ENCODE measurements around the gene EHD1.

The EHD1 gene

DNA sequence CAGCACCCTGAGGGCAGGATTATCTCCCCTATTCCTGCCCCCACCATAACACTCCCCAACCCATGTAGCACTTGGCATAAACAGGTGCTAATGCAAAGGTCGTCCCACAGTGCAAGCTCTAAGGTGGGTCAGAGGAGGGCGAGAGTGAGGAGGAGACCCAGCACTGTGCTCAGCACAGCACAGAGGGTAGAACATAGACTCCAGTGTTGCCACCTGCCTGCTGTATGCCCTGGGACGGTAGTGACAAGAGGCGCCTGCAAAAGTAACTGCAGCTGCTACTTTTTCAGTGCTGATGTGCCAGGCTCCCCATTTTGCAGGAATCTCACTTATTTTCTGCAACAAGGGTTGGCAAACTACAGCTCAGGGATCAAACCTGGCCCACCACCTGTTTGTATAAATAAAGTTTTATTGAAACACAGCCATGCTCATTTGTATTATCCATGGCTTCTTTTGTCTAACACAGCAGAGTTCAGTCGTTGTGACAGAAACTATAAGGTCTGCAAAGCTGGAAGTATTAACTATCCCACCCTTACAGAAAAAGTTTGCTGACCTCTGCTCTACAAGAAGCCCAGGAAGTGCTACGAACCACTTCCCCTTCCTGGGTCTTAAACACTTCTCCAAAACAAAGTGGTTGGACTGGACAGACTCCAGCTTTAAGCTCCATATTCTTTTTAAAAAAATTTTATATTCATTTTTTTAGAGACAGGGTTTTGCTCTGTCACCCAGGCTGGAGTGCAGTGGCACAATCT lies 17.0 kb downstream of the EHD1 start:
- H3K4me3 ChIP-seq (ENCODE audit: low read length) = no peak overlapping the region
- peaks cover 34% of the 10 kb centered on the region for H3K4me1 ChIP-seq (ENCODE audit: insufficient read depth, low read length)
- no peaks in the 10 kb centered on the region for H3K27me3 ChIP-seq (ENCODE audit: insufficient read depth, low read length)
- peaks cover 26% of the 10 kb centered on the region for H3K36me3 ChIP-seq (ENCODE audit: insufficient read depth, low read length)
- H3K9me3 ChIP-seq (ENCODE audit: low read length) = no peaks in the 10 kb centered on the region
- no peak overlapping the region for H2AFZ ChIP-seq (ENCODE audit: low read depth, low read length)

DNA sequence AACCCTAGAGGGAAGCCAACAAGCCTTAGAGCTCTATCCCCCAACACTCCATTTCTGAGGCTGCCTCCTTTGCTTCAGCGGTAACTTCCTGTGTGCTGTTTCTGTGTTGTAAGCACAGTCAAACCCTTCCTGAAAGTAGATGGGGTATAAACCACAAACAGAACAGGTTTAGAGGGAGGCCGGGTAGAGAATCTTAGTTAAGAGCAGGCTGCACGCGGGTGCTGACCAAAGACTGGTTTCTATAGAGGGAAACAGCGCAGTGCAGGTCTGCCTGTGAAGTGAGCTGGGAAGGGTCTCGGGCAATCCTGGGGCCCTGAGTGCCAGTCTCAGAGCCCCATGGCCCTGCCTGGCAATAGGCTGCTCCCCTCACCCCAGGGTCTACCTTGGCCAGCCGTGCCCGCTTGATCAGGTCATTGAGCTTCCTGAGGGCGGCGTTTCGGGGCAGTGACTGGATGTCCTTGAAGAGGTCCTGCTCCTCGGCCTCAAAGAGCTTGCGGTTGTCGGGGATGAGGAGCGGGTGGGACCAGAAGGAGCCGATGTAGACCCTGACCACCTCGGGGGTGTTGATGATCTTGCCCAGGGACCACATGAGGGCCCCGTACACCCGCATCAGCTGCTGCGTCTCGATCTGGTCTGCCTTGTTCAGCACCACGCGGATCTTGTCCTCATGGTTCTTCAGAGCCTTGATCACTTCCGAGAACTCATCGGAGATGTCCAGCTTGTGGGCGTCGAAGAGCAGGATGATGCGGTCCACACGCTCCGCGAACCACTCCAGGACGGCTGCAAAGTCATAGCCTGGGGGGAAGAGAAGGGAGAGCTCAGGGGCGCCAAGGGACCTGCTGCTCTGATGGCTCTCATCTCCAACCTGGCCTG lies 18.6 kb downstream of the EHD1 start:
- Histone ChIP-seq H3K4me3 (ENCODE audit: low read length) (no peak overlapping the region), H3K9me3 (ENCODE audit: low read length) (no peaks in the 10 kb centered on the region), H3K4me1 (ENCODE audit: insufficient read depth, low read length) (peaks cover 27% of the 10 kb centered on the region), H3K36me3 (ENCODE audit: insufficient read depth, low read length) (peaks cover 38% of the 10 kb centered on the region), H2AFZ (ENCODE audit: low read depth, low read length) (no peak overlapping the region), H3K27me3 (ENCODE audit: insufficient read depth, low read length) (no peaks in the 10 kb centered on the region)

DNA sequence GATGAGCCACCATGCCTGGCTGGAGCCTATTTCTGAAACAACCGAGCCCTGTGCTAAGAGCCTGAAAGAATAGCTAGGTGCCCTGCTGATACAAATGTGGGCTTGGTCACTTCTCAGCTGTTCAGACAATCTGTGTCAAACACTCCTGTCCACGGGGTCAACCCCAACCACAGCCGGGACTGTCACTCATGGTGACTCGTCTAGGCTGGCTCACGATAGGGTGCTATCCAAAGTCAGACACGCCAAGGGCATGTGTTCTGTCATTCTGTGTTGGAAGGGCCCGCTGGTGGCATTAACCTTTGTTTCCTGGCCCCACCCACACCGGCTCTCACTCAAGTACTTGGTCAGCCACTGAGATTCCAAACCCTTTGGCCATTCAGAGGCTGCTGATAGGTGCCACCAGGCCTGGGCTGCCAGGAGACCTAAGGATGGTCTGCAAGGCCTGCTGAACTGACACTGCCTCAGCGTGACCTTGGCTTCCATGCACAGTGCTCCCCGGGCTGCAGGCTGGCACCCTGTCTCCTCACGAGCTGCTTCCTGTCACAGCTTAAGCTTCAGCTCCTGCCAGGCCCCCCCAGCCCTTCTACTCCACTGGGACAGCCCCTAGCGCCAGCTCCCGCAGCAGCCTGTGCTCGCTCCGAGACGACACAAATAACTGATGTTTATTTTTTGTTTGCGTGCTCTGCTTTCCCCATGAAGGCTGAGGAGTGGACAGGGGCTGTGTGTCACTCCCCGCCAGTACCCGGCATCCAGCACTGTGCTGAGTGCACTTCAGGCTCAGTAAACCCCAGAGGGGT lies 19.8 kb downstream of the EHD1 start:
- peaks cover 16% of the 10 kb centered on the region for H3K4me1 ChIP-seq (ENCODE audit: insufficient read depth, low read length)
- peaks cover 43% of the 10 kb centered on the region for H3K36me3 ChIP-seq (ENCODE audit: insufficient read depth, low read length)

DNA sequence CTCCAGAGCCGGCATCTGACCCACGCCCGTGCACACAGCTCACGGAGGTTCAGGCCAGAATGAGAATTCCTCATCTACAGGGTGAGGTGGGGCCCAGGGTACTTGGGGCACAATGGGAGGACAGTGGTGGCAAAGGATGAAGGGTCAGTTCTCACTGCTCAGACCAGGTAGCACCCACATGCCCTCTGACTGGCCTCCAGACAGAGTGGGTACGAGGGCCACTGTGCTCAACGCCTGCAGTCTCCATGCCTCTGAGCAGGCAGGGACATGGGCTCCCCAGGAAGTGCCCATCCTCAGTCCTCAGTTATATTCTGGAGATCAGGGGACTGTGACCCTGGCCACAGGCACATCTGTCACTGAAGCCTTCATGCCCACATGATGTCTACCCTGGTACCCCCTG lies 20.9 kb downstream of the EHD1 start:
- H3K4me1 ChIP-seq (ENCODE audit: insufficient read depth, low read length) = peaks cover 4% of the 10 kb centered on the region
- no peak overlapping the region for H3K4me3 ChIP-seq (ENCODE audit: low read length)
- no peak overlapping the region for H2AFZ ChIP-seq (ENCODE audit: low read depth, low read length)
- H3K9me3 ChIP-seq (ENCODE audit: low read length) = no peaks in the 10 kb centered on the region
- H3K36me3 ChIP-seq (ENCODE audit: insufficient read depth, low read length) = peaks cover 43% of the 10 kb centered on the region
- H3K27me3 ChIP-seq (ENCODE audit: insufficient read depth, low read length) = no peaks in the 10 kb centered on the region

More for the DNA sequence above, 19.8 kb downstream of the EHD1 start:
- Histone ChIP-seq H2AFZ (ENCODE audit: low read depth, low read length) (no peak overlapping the region), H3K4me3 (ENCODE audit: low read length) (no peak overlapping the region), H3K27me3 (ENCODE audit: insufficient read depth, low read length) (no peaks in the 10 kb centered on the region), H3K9me3 (ENCODE audit: low read length) (no peaks in the 10 kb centered on the region)

DNA sequence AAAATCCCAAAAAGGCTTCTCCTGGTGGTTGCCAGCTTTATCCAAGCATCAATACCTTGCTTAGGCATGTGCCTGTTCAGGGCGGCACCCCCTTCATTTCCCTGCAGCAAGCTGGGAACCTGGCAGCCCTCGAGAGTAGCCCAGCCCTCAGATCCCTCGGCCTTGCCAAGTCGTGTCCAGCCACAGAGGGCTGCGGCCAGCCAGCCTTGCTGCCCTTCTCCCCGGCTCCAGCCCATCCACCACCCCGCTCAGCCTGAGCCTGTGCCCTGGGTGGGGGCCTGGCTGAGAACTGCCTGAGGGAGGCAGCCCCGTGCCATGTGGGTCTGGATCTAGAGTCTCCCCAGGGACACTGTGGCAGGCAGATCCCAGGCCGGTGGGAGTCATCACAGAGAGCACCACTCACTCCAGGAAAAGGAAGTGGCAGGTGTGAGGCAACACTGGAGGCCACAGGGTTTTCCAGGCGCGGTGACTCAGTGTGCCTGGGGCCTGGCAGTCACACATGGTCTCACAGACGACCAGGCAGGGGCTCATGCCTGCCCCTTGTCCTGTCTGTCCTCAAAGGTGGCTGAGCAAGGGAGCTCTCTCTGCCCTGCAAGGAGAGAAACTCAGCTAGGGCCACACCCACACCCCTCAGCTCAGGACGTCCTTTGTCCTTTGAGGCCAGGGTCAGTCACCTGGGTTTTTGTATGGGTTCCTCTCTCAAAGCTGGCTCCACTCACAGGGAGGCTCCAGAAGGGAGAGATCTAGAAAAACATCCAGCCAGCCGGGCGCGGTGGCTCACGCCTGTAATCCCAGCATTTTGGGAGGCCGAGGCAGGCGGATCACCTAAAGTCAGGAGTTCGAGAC lies 21.8 kb downstream of the EHD1 start:
- Histone ChIP-seq H3K4me1 (ENCODE audit: insufficient read depth, low read length) (peaks cover 1% of the 10 kb centered on the region), H3K4me3 (ENCODE audit: low read length) (no peak overlapping the region), H2AFZ (ENCODE audit: low read depth, low read length) (no peak overlapping the region), H3K9me3 (ENCODE audit: low read length) (no peaks in the 10 kb centered on the region), H3K36me3 (ENCODE audit: insufficient read depth, low read length) (peaks cover 43% of the 10 kb centered on the region), H3K27me3 (ENCODE audit: insufficient read depth, low read length) (no peaks in the 10 kb centered on the region)

DNA sequence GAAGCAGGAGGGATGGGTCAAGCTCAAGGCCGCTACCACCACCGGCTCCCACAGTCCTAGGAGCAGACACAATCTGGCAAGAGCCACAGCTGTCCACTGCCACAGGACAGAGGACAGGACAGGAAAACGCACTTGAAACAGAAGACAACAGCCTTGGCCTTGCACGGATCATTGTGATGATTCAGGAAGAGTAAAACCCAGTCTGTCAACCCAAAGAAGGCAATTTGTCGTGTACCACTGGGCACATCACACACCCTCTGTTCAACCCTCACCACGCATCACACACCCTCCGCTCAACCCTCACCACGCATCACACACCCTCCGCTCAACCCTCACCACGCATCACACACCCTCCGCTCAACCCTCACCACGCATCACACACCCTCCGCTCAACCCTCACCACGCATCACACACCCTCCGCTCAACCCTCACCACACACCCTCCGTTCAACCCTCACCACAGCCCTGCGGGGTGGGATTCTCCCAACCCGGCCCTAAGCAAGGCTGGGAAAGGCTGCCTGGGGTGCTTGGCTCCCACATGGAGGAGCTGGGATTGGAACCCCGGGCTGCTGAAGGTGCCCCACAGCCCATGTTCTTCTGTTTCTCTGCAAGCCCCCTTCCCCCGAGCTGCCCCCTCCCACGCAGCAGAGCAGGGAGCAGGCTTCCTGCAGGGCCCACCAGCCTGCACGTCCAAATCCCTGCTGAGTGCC lies 22.7 kb downstream of the EHD1 start:
- Histone ChIP-seq H3K9me3 (ENCODE audit: low read length) (no peaks in the 10 kb centered on the region), H3K4me1 (ENCODE audit: insufficient read depth, low read length) (peaks cover 9% of the 10 kb centered on the region), H2AFZ (ENCODE audit: low read depth, low read length) (no peak overlapping the region), H3K36me3 (ENCODE audit: insufficient read depth, low read length) (peaks cover 43% of the 10 kb centered on the region), H3K4me3 (ENCODE audit: low read length) (no peak overlapping the region), H3K27me3 (ENCODE audit: insufficient read depth, low read length) (no peaks in the 10 kb centered on the region)

DNA sequence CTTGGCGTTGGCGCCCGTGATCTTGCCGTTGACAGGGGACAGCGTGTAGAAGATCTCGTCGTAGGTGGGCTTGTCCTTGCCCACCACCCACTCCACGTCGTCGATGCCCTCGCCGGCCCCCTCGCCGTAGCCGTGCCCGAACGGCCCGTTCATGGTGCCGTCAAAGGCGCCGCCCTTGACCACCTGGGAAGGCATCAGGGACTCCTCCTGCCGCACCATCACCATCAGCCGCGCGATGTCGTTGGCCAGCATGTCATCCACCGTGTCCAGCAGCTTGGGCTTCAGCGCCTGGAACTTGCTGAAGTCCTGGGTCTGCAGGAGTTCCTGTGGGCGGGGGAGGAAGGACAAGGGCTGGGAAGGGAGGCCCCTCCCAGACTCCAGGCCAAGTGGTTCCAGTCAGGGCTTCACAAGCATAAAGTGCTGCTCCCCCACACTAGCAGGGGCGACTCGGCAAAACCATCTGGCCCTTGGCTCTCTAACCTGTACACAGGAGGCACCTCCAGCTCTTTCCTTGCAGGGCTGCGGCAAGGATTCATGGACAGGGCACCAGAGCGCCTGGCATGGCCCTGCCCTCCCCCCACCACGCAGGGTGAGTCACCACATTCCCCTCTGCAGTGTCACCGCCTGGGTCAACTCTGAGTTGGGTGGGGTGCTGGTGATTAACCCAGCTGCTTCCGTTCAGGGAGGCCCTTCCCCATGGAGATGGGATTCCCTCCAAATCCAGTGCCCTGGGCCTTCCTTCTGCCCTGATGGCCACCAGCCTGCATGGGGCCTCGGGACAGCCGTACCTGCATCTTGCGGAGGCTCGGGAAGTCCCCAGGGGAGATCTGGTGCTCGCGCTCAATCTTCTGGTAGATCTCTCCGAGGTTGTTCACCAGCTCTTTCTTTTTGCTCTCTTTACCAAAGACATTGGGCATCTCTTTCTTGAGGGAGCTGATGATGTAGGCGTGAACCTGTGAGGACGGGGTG lies 23.6 kb downstream of the EHD1 start:
- Histone ChIP-seq H3K9me3 (ENCODE audit: low read length) (no peaks in the 10 kb centered on the region), H3K27me3 (ENCODE audit: insufficient read depth, low read length) (no peaks in the 10 kb centered on the region), H3K4me1 (ENCODE audit: insufficient read depth, low read length) (peaks cover 9% of the 10 kb centered on the region), H2AFZ (ENCODE audit: low read depth, low read length) (no peak overlapping the region), H3K36me3 (ENCODE audit: insufficient read depth, low read length) (peaks cover 39% of the 10 kb centered on the region), H3K4me3 (ENCODE audit: low read length) (no peak overlapping the region)

DNA sequence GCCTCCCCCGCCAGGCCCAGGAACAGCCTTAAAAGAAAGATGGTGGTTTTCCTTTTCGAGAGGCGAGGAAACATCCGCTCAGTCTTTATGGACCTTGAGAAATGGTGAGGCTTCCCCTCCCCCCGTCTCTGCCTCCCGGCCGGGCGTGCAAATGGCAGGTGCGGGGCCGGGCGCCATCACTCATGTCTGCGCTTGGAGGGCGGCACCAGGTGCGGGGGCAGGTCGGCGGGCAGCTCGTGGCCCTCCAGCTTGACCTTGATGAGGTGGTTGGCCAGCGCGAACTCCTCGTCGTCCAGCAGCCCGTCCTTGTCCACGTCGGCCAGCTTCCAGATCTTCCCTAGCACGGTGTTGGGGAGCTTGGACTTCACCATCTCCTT lies 24.3 kb downstream of the EHD1 start:
- Histone ChIP-seq H3K9me3 (ENCODE audit: low read length) (no peaks in the 10 kb centered on the region), H3K27me3 (ENCODE audit: insufficient read depth, low read length) (no peaks in the 10 kb centered on the region), H3K36me3 (ENCODE audit: insufficient read depth, low read length) (peaks cover 34% of the 10 kb centered on the region), H3K4me1 (ENCODE audit: insufficient read depth, low read length) (peaks cover 9% of the 10 kb centered on the region), H3K4me3 (ENCODE audit: low read length) (no peak overlapping the region), H2AFZ (ENCODE audit: low read depth, low read length) (no peak overlapping the region)

DNA sequence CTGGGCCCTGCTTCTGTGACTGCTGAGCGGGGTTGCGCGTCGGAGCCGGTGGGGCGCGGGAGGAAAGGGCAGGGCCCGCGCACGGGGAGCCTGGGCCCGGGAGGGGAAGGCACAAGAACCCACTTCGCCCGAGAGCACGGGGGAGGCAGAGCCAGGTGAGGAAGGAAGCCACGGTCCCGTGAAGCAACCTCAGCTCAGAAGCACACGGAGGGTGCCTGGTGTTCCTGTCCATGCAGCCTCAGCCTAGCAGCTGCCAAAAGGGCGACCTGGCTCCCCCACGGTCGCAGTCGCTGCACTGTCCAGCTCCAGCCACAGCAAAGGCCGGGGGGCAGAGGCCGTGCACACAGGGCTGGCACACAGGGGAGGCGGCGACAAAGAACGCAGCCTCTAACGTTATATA lies 24.7 kb downstream of the EHD1 start:
- no peak overlapping the region for H2AFZ ChIP-seq (ENCODE audit: low read depth, low read length)
- peaks cover 9% of the 10 kb centered on the region for H3K4me1 ChIP-seq (ENCODE audit: insufficient read depth, low read length)
- H3K27me3 ChIP-seq (ENCODE audit: insufficient read depth, low read length) = no peaks in the 10 kb centered on the region
- no peak overlapping the region for H3K4me3 ChIP-seq (ENCODE audit: low read length)
- peaks cover 33% of the 10 kb centered on the region for H3K36me3 ChIP-seq (ENCODE audit: insufficient read depth, low read length)
- no peaks in the 10 kb centered on the region for H3K9me3 ChIP-seq (ENCODE audit: low read length)

DNA sequence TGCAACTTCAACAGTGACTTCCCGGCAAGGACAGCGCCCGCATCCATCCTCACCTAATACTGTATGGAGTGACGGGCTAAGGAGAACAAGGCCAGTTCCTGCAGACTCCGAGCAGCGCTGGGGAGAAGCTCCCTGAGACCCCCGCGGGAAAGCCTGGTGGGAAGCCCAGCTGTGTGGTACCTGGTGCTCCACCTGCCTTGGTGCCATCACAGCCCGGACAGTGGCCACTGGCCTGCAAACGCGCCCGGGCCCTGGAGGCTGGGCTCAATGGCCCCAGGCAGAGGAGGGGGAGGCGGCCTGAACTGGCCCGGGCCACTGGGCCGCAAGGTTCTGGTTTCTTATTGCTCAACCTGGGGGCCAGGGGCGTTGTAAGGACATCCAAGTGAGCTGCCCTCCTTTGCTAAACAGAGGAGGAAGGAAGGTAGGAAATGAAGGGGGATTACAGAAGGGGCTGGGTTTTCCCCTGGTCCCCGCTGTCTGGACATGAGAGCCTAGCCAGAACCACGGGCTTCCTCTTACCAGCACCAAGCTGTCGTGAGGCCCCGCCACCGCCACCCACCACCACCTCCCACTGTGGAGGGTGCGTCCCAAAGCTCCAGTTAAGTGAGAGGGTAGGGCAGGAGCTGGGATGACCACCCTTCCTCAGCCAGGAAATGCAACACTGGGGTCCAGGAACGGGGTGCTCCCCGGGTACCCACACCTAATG lies 25.5 kb downstream of the EHD1 start:
- peaks cover 9% of the 10 kb centered on the region for H3K4me1 ChIP-seq (ENCODE audit: insufficient read depth, low read length)
- H3K9me3 ChIP-seq (ENCODE audit: low read length) = no peaks in the 10 kb centered on the region
- no peak overlapping the region for H3K4me3 ChIP-seq (ENCODE audit: low read length)

More for the DNA sequence above, 25.5 kb downstream of the EHD1 start:
- Histone ChIP-seq H2AFZ (ENCODE audit: low read depth, low read length) (no peak overlapping the region), H3K36me3 (ENCODE audit: insufficient read depth, low read length) (peaks cover 28% of the 10 kb centered on the region), H3K27me3 (ENCODE audit: insufficient read depth, low read length) (no peaks in the 10 kb centered on the region)

Data from neuron (in vitro differentiated cells).